ENCODE measurements around the gene PHF14. TPM values are rescaled to one million over a fixed set of nuclear protein-coding genes. Genes with fewer than 3 reads are reported as not detected.
A peak's percentile ranks its signal among the peaks of the same experiment; 100 is the strongest.
"Not testable (repeated sequence)": the region's sequence is repeated elsewhere in the genome, so short reads cannot be mapped to it uniquely, and the experiment has no call there.

Gene PHF14
- total RNA-seq, 1 experiment from 2014 or later: 49.3 TPM

DNA sequence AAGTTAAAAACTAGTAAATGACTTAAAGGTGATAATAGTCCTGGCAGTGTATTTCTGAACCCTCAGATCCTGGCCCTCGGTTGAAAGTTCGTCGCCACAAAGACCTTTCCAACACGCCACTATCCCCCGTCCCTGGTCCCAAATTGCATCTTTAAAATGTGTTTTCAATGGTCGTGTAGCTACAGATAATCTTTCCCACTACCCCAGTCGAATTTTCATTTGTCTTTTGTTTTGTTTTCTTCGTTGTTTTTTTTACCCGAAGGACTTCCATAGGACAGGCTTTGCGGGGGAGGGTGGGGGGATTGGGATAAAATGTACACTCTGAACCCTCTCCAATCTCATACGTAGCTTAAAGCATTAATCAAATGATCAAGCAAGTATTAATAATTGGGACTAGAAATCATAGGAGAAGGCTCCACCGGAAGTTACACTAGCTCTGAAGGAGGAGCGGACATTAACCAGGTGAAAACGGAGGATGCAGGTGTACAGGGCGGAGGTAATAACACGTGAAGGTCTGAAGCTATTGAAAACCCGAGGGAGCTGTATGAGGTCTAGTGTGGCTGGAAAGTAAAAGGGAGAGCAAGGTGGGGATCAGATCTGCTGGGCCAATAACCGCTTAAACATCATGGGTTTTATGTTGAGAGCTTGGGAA, 32.8 kb upstream of the PHF14 start:
- Histone ChIP-seq H3K9me3 (ENCODE audit: insufficient read depth, low read depth) (no peaks in the 10 kb centered on the region), H3K27ac (peak overlapping the region; percentile 89; the same call in 1 of the 2 replicates), H3K36me3 (ENCODE audit: low read depth) (peaks cover 12% of the 10 kb centered on the region; the same call in 1 of the 2 replicates), H3K4me3 (peak overlapping the region; percentile 73), H3F3A (ENCODE audit: insufficient read depth, low read depth) (peaks cover 8% of the 10 kb centered on the region; the same call in 1 of the 2 replicates), H3K79me2 (ENCODE audit: low read depth) (peaks cover 26% of the 10 kb centered on the region), H4K20me1 (ENCODE audit: insufficient read depth) (0 out of 2 replicates have a peak, but pooled peaks cover 7% of the 10 kb centered on the region), H3K4me2 (peak overlapping the region; percentile 93), H3K27me3 (ENCODE audit: insufficient read depth, low read depth) (peaks cover 25% of the 10 kb centered on the region; the same call in 1 of the 2 replicates), H3K9me2 (ENCODE audit: insufficient read depth) (0 out of 2 replicates have a peak, but pooled peaks cover 4% of the 10 kb centered on the region), H2AFZ (peak overlapping the region; percentile 95), H3K4me1 (replicated peaks; ENCODE audit: insufficient read depth) (peaks cover 21% of the 10 kb centered on the region)
- ChIA-PET CTCF (interaction anchor here (0.5 to 1.1 kb wide), 2 partner anchors 160 to 267 kb away, joined by 3 to 5 read pairs; no protein-coding TSS in a partner anchor), POLR2A (ENCODE audit: unreplicated experiment) (interaction anchor here (0.6 to 1.7 kb wide), 3 partner anchors 17 to 33 kb away, joined by 4 to 11 read pairs (median 4); partner anchors contain the start of gene PHF14)
- no peak for TF ChIP-seq EZH2 (IDR thresholded peaks at IDR 0.05; ENCODE audit: low read depth)
- TF ChIP-seq, protein P1, sequence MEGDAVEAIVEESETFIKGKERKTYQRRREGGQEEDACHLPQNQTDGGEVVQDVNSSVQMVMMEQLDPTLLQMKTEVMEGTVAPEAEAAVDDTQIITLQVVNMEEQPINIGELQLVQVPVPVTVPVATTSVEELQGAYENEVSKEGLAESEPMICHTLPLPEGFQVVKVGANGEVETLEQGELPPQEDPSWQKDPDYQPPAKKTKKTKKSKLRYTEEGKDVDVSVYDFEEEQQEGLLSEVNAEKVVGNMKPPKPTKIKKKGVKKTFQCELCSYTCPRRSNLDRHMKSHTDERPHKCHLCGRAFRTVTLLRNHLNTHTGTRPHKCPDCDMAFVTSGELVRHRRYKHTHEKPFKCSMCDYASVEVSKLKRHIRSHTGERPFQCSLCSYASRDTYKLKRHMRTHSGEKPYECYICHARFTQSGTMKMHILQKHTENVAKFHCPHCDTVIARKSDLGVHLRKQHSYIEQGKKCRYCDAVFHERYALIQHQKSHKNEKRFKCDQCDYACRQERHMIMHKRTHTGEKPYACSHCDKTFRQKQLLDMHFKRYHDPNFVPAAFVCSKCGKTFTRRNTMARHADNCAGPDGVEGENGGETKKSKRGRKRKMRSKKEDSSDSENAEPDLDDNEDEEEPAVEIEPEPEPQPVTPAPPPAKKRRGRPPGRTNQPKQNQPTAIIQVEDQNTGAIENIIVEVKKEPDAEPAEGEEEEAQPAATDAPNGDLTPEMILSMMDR (conservative IDR thresholded peaks at IDR 0.05): no peak
- TSS peak; percentile 71 for BruUV-seq (replicated peaks)
- intact Hi-C loops (cut with micrococcal nuclease; ENCODE audit: unreplicated experiment): loop anchor here (1.0 kb wide), 1 partner anchor 32 kb away; the partner anchor contains the start of gene PHF14
- DNase-seq: peak in 1 of 2 experiments; percentile 10

DNA sequence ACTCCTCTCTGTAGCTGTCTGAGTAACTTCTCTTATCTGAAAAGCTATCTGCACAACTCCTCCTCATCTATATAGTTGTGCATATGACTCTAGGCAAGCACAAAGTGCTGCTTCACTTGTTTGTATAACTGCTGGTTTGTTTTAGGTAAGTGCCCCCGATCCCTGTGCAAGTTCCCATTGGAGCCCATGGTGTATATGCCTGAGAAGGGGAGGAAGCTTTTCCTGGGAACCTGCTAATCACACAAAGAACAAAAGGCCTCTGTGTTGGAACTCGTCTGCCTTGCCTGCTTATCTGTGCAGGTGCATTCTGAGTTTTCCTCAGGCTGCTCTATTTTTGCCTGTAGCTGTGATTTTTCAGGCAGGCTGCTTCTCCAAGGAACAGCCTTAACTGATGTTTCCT, 23.2 kb upstream of the PHF14 start:
- no peak for TF ChIP-seq EZH2 (IDR thresholded peaks at IDR 0.05; ENCODE audit: low read depth)
- TF ChIP-seq, protein P1 (conservative IDR thresholded peaks at IDR 0.05): no peak
- no peaks in the 10 kb centered on the region for H3K36me3 ChIP-seq (ENCODE audit: low read depth)
- ChIA-PET POLR2A (ENCODE audit: unreplicated experiment) (no interaction called here), CTCF (no interaction called here)
- BruUV-seq (replicated peaks): no TSS peak
- no peak overlapping the region for H2AFZ ChIP-seq
- intact Hi-C loops (cut with micrococcal nuclease; ENCODE audit: unreplicated experiment): no loop called here
- no peaks in the 10 kb centered on the region for H3K79me2 ChIP-seq (ENCODE audit: low read depth)
- no peak for DNase-seq
- no peaks in the 10 kb centered on the region for H3F3A ChIP-seq (ENCODE audit: insufficient read depth, low read depth)
- H3K27ac ChIP-seq: no peak overlapping the region
- H3K4me1 ChIP-seq (replicated peaks; ENCODE audit: insufficient read depth): no peaks in the 10 kb centered on the region
- no peak overlapping the region for H3K4me3 ChIP-seq
- H4K20me1 ChIP-seq (ENCODE audit: insufficient read depth): no peaks in the 10 kb centered on the region
- H3K9me2 ChIP-seq (ENCODE audit: insufficient read depth): no peaks in the 10 kb centered on the region
- H3K4me2 ChIP-seq: no peak overlapping the region
- H3K27me3 ChIP-seq (ENCODE audit: insufficient read depth, low read depth): peaks cover 21% of the 10 kb centered on the region
- H3K9me3 ChIP-seq (ENCODE audit: insufficient read depth, low read depth): no peaks in the 10 kb centered on the region

- H3K4me2 ChIP-seq; H2AFZ ChIP-seq; CTCF ChIA-PET; BruUV-seq (replicated peaks); DNase-seq; H3K4me1 ChIP-seq (replicated peaks; ENCODE audit: insufficient read depth); POLR2A ChIA-PET (ENCODE audit: unreplicated experiment); H3K36me3 ChIP-seq (ENCODE audit: low read depth); H3K4me3 ChIP-seq; H4K20me1 ChIP-seq (ENCODE audit: insufficient read depth); H3K9me2 ChIP-seq (ENCODE audit: insufficient read depth); H3K79me2 ChIP-seq (ENCODE audit: low read depth); H3K27ac ChIP-seq; H3K9me3 ChIP-seq (ENCODE audit: insufficient read depth, low read depth); intact Hi-C loops (cut with micrococcal nuclease; ENCODE audit: unreplicated experiment); H3F3A ChIP-seq (ENCODE audit: insufficient read depth, low read depth): not testable (repeated sequence)
- peaks cover 18% of the 10 kb centered on the region for H3K27me3 ChIP-seq (ENCODE audit: insufficient read depth, low read depth)
These were observed 22.6 kb upstream of the PHF14 start for GRCh38 chr7:10950974-10951578.
